Kidney capillary endothelial cell (primary cell): ENCODE data around the gene TNPO3.
"Not testable (repeated sequence)": the region's sequence is repeated elsewhere in the genome, so short reads cannot be mapped to it uniquely, and the experiment has no call there.

Experiments
- DNase-seq: peaks from one replicate; pipeline ENCODE4 v3.0.0-alpha.2; 2018; ENCODE audit warnings: low spot score

TNPO3 gene

GRCh38 chr7:129069021-129069420 lies 14.1 kb upstream of the TNPO3 start:
- DNase-seq: no peak

GRCh38 chr7:129067943-129068548 lies 13.1 kb upstream of the TNPO3 start:
- DNase-seq: no peak

- DNase-seq: not testable (repeated sequence)
These were observed 12.2 kb upstream of the TNPO3 start for GRCh38 chr7:129067132-129067561.

GRCh38 chr7:129066290-129067131 lies 11.6 kb upstream of the TNPO3 start:
- DNase-seq: no peak

GRCh38 chr7:129055861-129056464 lies 1.1 kb upstream of the TNPO3 start:
- DNase-seq: no peak

GRCh38 chr7:129055294-129055816 lies 444 bp upstream of the TNPO3 start:
- DNase-seq: no peak

GRCh38 chr7:129053938-129054437 lies 923 bp downstream of the TNPO3 start:
- DNase-seq: peak; percentile 29

GRCh38 chr7:129052441-129052840 lies 2.5 kb downstream of the TNPO3 start:
- DNase-seq: no peak

- DNase-seq: not testable (repeated sequence)
These were observed 3.5 kb downstream of the TNPO3 start for GRCh38 chr7:129051459-129051858.

- DNase-seq: no peak
These were observed 7.2 kb downstream of the TNPO3 start for GRCh38 chr7:129047761-129048160.

- DNase-seq: no peak
These were observed 9.2 kb downstream of the TNPO3 start for GRCh38 chr7:129045682-129046081.

GRCh38 chr7:129043012-129043411 lies 11.9 kb downstream of the TNPO3 start:
- no peak for DNase-seq

- no peak for DNase-seq
These were observed 13.5 kb downstream of the TNPO3 start for GRCh38 chr7:129041142-129042085.

- DNase-seq: not testable (repeated sequence)
These were observed 16.4 kb downstream of the TNPO3 start for GRCh38 chr7:129038468-129038867.

- DNase-seq: no peak
These were observed 17.3 kb downstream of the TNPO3 start for GRCh38 chr7:129037585-129037984.

GRCh38 chr7:129032017-129032416 lies 22.9 kb downstream of the TNPO3 start:
- no peak for DNase-seq

GRCh38 chr7:129030440-129030839 lies 24.5 kb downstream of the TNPO3 start:
- DNase-seq: no peak

- no peak for DNase-seq
These were observed 30.8 kb downstream of the TNPO3 start for GRCh38 chr7:129024125-129024524.

GRCh38 chr7:129021656-129022055 lies 33.3 kb downstream of the TNPO3 start:
- no peak for DNase-seq

GRCh38 chr7:129017933-129018538 lies 36.9 kb downstream of the TNPO3 start:
- no peak for DNase-seq

GRCh38 chr7:129017264-129017663 lies 37.6 kb downstream of the TNPO3 start:
- DNase-seq: no peak
